Psoas muscle (tissue), 8 donors: ENCODE results near the gene TMEM63A. TPM values are rescaled to one million over a fixed set of nuclear protein-coding genes. Genes with fewer than 3 reads are reported as not detected.

Experiments
- ATAC-seq, 4 donors: fragments of 200-7000 bp; cut with Tn5 transposase; one replicate each; pipeline ENCODE4 v1.9.1; 2020; ENCODE audit warnings: moderate library complexity in 3 of 4, mild to moderate bottlenecking in 2 of 4
- DNase-seq, 2 donors: peaks; one replicate each; pipeline ENCODE4 v3.0.0-alpha.2; 2020
- H3K27ac ChIP-seq: fragments of 200-600 bp; one replicate; pipeline ENCODE4 v1.8.0; 2022
- H3K27me3 ChIP-seq, 3 donors: fragments of 200-600 bp in 1 of 3; one replicate each; pipeline versions ENCODE4 v1.6.1 to v1.8.0; 2013 to 2022; ENCODE audit warnings: low read length in 2 of 3, mild to moderate bottlenecking in 2 of 3, moderate library complexity in 1 of 3; ENCODE audit not compliant: insufficient read depth in 3 of 3
- H3K36me3 ChIP-seq, 2 donors: fragments of 200-600 bp in 1 of 2; one replicate each; pipeline versions ENCODE4 v1.6.1 to v1.8.0; 2013 to 2022; ENCODE audit warnings: low read depth in 1 of 2, mild to moderate bottlenecking in 1 of 2, moderate library complexity in 1 of 2; ENCODE audit not compliant: insufficient read depth in 1 of 2
- H3K4me1 ChIP-seq: fragments of 200-600 bp; one replicate; pipeline ENCODE4 v1.8.0; 2022
- H3K4me3 ChIP-seq: fragments of 200-600 bp; one replicate; pipeline ENCODE4 v1.8.0; 2022; ENCODE audit warnings: mild to moderate bottlenecking
- H3K9me3 ChIP-seq: fragments of 200-600 bp; one replicate; pipeline ENCODE4 v1.8.0; 2022
- CTCF ChIP-seq: fragments of 200-600 bp; IDR thresholded peaks from one replicate; pipeline ENCODE4 v1.8.0; 2022; ENCODE audit warnings: antibody characterized with exemption
- WGBS, 3 donors: extraction: QIAGEN DNeasy Blood & Tissue Kit; methylation state at CpG; one replicate each; pipeline versions ENCODE4 v1.1.6 to v1.1.7; 2013; 5-methylcytosine and 5-hydroxymethylcytosine counted together
- intact Hi-C, 2 donors: fragments of 100-400 bp; cut with DNase I; formaldehyde crosslinking; loops; one replicate each; pipeline versions ENCODE4 v1.11.0 to v1.14.2; 2022
- polyA plus RNA-seq, 3 donors: library from polyadenylated mRNA; stranded (reverse); fragments of 200-250 nt; gene quantifications; one replicate each; pipeline ENCODE4 v1.2.3, GENCODE V29; 2013
- total RNA-seq, 4 donors: library from RNA; stranded (reverse); fragmentation: NEBNext Ultra II Directional in 2 of 4; extraction: Animal tissue kit (Norgen Biotek cat#: 25700) in 2 of 4; gene quantifications; one replicate each; pipeline versions ENCODE4 v1.2.1 to v1.2.4, GENCODE V29; 2021 to 2023
- donor health status: healthy with polysubstance abuse.
- donor health status: DM: no; HTN: no; CAD: no; lungs with moderate emphysema.
- donor health status: Bipolar disorder and iron deficiency.
- donor health status: healthy.
- donor health status: DM: yes; HTN: yes; CAD: no.
- donor health status: DM: no; HTN: no; CAD: no.
- donor health status: DM: no; HTN: no; CAD: no.
- donor health status: DM: yes; HTN: yes; CAD: no.

The TMEM63A gene
- total and polyA plus RNA-seq, 7 donors, result 7.1 to 17.9 (median 14.2) TPM

GRCh38 chr1:225822655-225823403 is 59.4 kb downstream of the TMEM63A start:
- H3K9me3 ChIP-seq, result no peaks in the 10 kb centered on the region
- DNase-seq (peak in 1 of 2 donors; percentile 52), ATAC-seq (peak in 1 of 4 donors; percentile 18)
- H3K4me3 ChIP-seq, result no peak overlapping the region
- peak overlapping the region; percentile 18 for H3K27ac ChIP-seq
- peaks cover 55% of the 10 kb centered on the region for H3K4me1 ChIP-seq
- intact Hi-C loops, result loop anchor here in 1 of 2 donors (5.0 kb wide), 1 partner anchor 54 kb away; no protein-coding TSS in a partner anchor
- 49 to 80% (median 56%) methylated on average over 12 of the region's 12 CpGs for WGBS, 3 donors
- H3K36me3 ChIP-seq, result no peaks in the 10 kb centered on the region
- H3K27me3 ChIP-seq, result no peaks in the 10 kb centered on the region
- TF ChIP-seq CTCF, result no peak

DNA sequence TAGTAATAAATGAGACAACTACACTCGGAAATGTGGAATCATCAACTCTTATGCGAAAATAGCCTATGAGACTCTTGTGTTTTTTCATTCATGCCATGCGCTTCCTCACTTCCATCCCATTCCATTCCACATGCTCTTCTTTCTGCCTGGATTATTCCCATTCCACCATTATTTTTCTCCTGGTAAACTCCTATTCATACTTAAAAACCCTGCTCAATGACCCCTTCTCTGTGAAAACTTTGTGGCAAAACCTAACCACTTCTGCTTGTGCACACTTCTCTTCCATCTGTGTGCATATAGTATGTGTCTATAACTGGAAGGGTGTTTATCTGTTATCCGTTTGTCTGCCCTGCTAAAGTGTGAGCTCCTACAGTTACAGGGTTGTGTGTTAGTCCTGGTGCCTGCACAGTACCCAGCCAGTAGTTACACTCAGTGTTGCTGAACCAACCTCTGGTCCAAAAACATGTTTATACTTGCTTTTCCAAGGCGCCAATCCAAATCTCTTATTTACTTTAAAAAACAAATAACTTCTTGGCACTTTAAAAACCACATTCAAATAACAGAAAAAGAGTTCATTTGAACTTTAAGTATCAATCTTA is 61.6 kb downstream of the TMEM63A start:
- intact Hi-C loops, result loop anchor here in 1 of 2 donors (5.0 kb wide), 1 partner anchor 57 kb away; no protein-coding TSS in a partner anchor
- Histone ChIP-seq H3K4me3 (no peak overlapping the region), H3K4me1 (peaks cover 68% of the 10 kb centered on the region), H3K27me3 (no peaks in the 10 kb centered on the region), H3K27ac (peak overlapping the region; percentile 75), H3K36me3 (no peaks in the 10 kb centered on the region), H3K9me3 (no peaks in the 10 kb centered on the region)
- TF ChIP-seq CTCF, result no peak
- 88 to 94% (median 88%) methylated on average over 5 of the region's 5 CpGs for WGBS, 3 donors
- DNase-seq (no peak), ATAC-seq (no peak)

DNA sequence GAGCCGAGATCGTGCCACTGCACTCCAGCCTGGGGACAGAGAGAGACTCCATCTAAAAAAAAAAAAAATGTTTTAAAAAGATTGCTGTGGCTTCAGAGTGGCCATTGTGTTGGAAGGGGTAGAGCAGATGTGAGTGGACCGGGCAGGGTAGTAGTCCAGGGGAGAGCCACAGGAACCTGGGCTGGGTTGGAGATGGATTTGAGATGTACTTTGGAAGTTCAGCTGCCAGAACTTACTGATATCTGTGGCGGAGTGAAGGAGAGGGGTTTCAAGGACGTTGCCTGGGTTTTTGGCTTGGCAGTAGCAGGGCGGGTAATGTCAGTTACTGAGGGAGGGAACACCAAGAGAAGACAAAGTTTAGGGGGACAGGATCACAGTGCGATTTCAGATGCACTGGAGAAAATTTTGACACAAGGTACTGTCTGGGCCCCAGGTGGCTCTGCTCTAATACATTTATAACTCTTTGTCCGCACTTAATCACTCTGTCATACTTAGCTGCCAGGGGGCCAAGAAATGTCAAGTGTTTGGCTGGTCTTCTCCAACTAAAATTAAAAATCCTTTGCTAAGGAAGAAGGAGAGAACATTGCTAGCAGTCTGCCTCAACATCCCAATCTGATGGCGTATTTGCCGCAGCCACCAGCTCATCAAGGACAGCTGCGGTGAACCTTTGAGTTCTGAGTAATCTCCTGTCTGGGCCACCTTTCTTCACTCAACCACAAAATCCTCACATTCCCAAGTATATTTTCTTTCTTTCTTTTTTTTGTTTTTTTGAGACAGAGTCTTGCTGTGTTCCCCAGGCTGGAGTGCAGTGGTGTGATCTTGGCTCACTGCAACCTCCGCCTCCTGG is 62.6 kb downstream of the TMEM63A start:
- H3K9me3 ChIP-seq, result no peaks in the 10 kb centered on the region
- H3K4me1 ChIP-seq, result peaks cover 68% of the 10 kb centered on the region
- H3K27me3 ChIP-seq, result no peaks in the 10 kb centered on the region
- TF ChIP-seq CTCF, result no peak
- no peak for DNase-seq
- intact Hi-C loops, result loop anchor here in 1 of 2 donors (5.0 kb wide), 2 partner anchors 58 to 167 kb away; partner anchors contain the start of gene ENAH
- no peaks in the 10 kb centered on the region for H3K36me3 ChIP-seq
- H3K4me3 ChIP-seq, result no peak overlapping the region
- WGBS, 3 donors, result 46 to 79% (median 59%) methylated on average over 12 of the region's 12 CpGs
- ATAC-seq, result peak in 3 of 4 donors; percentile 13 to 44 (median 35)
- H3K27ac ChIP-seq, result peak overlapping the region; percentile 75

DNA sequence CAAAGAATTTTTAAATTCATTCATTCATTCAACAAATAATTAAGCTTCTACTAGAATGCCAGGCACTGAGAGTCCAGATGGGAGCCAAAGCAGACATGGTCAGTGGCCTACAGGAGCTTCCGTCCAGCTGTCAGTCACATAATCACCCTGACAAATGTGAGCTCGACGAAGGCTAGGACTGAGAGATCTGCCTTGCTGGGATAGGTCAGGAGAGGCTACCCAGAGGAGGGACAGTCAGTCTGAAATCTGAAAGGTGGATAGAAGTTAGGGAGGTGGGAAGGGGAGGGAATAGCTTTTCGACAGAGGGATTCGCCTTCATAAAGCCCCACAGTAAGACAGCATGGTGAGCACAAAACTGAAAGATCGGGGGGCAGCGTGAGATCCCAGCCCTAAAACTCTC is 64.0 kb downstream of the TMEM63A start:
- ATAC-seq (peak; percentile 19 to 59 (median 52)), DNase-seq (no peak)
- intact Hi-C loops, result loop anchor here in 1 of 2 donors (5.0 kb wide), 1 partner anchor 166 kb away; the partner anchor contains the start of gene ENAH
- Histone ChIP-seq H3K4me3 (no peak overlapping the region), H3K4me1 (peaks cover 68% of the 10 kb centered on the region), H3K36me3 (no peaks in the 10 kb centered on the region), H3K27me3 (no peaks in the 10 kb centered on the region), H3K27ac (peak overlapping the region; percentile 90), H3K9me3 (no peaks in the 10 kb centered on the region)
- 63 to 71% (median 63%) methylated on average over 7 of the region's 7 CpGs for WGBS, 3 donors
- TF ChIP-seq CTCF, result no peak
